NCI-H82 (cell line): ENCODE measurements around the gene PAFAH2.

Source experiments
- DNase-seq: peaks from one replicate; lab custom pipeline; 2025; lab: John Stamatoyannopoulos, UW

The PAFAH2 gene

DNA sequence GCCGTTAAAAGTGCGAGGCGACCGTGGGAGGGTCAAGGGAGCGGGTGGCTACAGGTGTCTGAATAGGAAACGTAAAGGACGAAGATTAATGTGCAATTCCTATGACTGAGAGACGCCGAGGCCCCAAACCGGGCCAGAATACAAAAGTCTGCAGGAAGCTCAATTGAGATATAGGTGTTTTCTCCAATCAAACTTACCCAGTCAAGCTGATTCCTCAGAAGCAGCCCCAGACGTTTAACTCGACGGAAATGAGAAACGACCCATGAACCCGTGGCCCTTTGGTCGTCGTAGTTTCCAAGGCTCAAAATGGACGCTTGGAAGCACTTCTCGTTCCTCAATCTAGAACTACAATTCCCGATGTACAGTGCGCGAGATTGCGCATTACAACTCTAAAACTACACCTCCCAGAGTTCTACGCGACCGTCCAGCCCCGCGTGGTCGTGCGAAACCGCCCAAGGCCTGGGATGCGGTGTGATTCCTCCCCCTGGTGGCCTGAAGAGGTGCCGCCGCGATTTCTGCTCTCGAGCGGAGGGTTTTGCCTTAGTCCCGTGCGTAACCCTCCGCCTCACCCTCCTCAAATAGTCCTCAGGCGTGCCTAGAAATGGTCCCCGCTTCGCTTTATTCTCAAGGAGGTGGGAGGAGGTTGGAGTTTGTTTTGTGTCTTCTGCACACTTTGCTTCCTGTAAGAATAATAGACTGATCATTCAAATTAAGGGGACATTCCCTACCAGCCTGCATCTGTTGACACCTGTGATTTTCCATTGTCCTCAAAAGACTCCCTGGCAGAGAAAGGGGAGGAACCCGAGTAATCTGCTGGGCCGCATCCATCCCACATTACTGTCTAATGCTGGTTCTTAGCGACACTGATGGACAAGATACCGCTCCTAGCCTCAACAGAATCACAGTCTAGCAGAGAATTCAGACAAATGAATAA is at the start of gene PAFAH2:
Gene PAFAH2, minus strand, starts transcription at position 236 of the 934 bp plus-strand sequence. CDS start 7,247 bp downstream, outside the sequence.
- DNase-seq: peak; percentile 100

DNA sequence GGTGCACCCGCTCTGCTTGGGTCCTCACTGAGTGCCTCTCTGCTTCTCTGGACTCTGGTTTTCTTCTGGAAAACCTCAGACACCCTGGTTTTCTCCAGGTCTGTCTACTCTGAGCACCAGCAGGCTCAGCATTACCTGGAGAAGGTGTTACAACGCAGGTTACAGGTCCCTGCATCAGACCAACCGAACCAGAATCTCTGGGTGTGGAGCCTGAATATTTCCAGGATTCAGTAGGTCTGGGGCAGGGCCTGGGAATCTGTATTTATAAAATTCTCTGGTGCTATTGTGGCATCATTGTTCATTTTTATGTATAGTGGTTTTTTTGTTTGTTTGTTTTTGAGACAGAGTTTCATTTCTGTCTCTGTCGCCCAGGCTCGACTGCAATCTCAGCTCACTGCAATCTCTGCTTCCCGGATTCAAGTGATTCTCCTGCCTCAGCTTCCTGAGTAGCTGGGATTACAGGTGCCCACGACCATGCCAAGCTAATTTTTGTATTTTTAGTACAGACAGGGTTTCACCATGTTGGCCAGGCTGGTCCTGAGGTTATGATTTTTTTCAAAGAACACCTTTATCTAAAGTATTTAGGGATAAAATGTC is 49.5 kb upstream of the PAFAH2 start:
- no peak for DNase-seq

DNA sequence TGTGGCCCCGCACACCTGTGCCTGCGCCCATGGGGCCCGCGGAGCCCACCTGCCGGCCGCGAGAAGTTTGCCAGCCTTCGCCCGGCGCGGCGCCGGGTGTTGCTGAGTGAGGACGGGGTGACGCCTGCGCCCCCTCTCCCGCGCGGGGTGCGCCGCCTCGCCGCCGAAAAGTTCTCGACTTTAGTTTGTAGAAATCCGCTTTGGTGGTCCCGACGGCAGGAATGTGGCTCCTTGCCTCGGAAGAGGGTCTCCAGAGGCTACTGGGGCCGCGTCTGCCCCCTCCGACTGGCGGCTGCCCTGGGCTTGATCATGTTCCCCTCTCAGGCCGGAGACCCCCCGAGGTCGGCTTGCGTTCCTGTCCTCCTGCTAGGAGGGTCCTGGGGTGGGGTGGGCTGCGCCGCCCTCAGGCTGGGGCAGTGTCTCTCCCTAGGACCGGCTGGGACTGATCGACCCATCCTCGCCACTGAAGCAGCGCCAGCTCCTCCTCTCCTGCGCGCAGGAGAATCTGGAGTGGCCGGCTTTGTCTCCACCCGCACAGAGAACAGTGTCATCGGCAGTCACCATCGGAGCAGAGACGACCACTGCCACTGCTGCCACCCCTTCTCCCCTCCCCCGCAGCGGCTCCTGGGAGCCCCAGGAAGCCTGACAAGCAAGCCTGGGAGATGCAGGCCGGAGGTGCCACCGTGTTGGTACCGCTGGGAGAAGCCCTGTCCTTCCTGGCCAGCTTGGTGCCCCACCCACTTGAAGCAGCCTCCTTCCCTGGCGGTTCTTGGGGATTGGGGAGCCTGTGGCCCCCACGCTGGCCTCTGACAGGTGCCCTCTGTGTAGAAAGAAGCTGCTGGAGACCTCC is 48.6 kb upstream of the PAFAH2 start:
- no peak for DNase-seq

DNA sequence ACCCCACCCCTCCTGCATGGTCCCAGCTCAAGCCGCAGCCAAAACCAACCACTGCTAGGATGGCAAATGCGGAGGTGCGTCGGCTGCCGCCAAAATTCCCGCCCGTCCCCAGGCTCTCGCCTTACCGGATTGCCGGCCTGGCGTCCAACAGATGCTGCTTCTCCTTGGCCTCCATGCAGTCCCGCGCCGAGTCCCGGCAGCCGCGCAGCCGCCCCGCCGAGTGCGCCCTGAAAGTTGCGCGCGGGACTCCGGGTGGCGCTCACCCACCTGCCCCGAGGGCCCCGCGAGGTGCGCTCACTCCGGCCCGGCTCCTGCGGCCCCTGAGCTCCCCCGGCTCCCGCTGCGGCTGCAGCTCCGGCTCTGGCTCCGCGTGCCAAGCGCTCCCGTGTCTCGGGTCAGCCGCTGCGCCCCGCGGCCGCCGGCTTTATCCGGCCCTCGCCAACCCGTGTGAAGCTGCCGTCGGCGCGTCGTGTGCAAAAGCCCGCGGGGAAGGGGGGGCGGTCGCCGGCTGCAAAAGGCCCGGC is 47.9 kb upstream of the PAFAH2 start, which contains the start of gene SLC30A2:
Gene SLC30A2, minus strand, starts transcription at position 397 of the 524 bp plus-strand sequence. Its CDS starts 222 bp downstream, at position 175.
- no peak for DNase-seq

DNA sequence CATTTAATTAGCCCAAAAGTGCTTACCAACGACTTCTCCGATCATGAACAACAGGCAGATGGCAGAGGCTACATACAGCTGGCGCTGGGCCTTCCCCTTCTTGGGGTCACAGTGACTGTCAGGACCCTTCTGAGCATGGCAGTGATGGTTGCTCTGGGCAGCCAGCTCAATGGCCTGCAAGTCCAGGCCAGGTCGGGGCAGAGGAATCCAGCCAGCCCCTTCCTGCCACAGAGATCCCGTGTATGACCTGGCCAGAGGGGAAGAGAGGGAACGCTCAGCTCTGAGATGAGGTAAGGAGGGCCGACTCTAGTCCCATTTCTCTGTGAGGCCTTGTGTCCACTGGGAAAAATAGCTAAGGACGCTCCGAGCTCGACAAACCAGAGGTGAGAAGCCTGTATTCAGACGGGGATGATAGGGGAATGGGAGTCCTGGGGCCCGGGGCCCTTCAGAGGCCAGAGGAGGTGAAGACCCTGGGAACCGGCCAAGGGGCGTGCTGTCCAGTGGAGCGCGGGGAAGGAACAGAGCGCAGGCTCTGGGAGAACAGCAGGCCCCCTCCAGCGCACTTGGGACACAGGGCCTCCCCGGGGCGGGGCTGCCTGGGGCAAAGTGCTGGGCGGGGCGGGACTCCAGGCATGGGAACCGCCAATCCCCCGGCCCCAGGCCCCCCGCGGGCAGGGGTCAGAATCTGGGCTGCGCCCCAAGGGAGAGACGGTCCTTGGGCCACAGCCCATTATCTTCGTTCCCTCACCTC is 47.3 kb upstream of the PAFAH2 start:
- no peak for DNase-seq

DNA sequence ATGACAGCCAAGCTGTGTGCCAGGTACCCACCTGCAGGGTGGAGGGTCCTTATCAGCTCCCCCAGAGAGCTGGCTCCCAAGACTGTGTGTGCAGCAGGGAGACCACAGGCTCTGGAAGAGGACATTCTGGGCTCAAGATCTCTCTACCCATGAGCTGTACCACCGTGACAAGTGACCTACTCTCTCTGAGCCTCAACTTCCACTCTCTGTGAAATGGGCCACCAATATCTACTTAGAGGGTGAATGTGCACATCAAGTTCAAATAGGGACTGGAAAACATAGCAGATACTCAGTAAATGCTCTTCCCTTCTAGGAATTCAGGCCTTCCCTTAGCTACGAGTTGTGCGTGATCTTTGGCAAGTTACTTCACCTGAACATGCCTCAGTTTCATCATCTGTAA is 46.6 kb upstream of the PAFAH2 start:
- no peak for DNase-seq

DNA sequence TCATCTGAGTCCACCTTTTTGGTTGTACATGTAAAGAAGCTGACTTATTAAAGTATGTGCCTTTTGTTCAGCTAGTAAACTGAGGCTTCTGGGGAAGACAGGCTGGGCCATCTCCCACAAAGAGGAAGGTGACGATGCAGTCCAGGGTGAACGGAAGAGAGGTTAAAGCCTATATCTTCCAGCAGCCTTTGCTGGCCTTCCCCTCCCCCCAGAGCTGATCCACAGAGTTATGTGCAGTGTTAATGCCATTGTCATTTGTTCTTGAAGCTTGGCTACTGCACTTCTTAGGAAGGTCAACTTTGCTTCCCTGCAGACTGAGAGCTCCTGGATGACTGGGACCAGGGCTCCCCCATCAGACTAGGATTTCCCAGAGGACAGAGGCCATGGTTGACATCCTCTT is 45.9 kb upstream of the PAFAH2 start:
- DNase-seq: no peak

DNA sequence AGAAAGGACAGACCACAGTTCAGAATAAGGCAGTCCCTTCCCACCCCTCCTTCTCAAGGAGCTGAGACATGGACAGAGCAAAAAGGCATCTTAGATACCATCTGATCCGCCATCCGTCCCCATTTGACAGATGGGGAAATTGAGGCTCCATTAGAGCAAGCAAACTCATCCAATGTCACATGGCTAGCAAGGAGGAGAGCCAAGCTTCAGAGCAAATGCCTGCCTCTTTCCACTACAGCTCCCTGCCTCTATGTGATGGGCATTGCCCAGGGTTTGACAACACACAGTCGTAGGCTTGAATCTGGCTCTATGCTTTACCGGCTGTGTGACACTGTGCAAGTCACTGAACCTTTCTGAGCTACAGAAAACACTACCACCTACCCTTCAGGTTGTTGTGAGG is 44.1 kb upstream of the PAFAH2 start:
- DNase-seq: no peak

DNA sequence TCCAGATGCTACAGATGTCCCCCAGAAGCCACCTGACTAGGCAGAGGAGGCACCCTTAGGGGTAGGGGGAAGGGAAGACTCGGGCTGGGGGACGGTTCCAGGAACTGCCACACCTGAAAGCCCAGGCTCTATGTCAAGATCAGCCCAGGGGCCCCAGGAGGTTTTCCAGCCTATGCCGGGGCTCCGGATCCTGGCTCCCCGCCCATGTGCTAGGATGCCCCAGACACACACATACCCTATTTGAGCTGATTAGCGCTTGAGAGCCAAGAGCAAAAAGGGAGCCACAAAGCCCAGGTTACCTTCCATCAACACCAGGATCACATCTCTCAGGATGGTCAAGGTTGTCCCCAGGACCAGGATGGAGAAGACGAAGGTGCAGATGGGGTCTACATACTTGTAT is 43.5 kb upstream of the PAFAH2 start:
- DNase-seq: no peak

DNA sequence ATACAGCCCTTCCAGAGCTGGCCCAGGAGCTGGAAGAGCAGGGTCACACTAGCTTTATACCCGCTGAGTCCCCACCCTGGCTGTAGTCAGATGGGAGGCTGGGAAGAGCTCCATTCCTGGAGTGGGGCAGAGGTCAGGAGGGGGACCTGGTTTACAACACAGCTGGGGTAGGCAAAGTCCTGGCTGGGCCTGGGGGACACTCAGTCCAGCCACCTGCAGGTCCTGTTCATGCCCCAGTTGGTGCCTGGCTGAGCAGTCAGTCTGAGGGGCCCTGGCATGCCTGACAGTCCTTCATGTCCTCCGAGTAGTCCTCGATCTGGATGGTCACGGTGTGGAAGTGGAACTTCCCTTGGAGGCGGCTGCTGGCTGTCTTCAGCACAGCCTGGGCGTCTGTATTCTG is 41.0 kb upstream of the PAFAH2 start:
- no peak for DNase-seq

DNA sequence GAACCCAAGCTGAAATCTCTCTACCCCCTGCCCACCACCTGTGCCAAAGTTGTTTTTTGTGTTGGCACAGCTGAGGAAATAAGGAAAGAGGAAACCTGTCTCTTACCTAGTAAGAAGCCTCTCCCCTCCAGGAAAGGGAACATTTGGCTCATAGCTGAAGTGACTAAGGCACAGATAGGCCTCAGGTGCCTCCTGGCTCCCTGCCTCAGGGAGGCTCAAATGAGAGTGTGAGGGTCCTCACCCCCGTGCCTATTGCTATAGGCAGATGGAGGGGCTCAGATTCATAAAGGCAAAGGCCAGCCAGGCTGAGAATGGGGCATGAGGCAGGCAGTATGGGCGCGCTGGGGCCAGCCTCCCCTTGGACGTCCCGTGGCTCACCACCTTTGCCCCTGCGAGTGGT is 40.6 kb upstream of the PAFAH2 start:
- no peak for DNase-seq

DNA sequence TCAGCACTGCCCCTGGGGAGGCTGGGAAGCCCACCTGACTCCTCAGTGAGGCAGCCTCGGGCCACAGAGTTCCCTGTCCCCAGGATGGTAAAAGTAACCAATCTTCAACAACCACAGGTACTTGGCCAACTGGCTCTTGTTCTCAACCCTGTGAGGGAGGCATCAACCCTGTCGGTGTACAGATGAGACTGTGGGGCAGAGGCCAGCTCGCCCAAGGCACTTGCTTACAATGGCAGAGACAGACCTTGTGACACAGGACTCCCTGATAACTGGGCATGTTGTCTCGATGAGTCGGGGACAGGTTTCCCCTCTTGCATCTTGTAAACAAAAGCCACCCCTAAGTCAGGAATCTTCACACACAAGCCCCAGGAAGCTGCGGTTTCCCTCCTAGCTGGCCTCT is 40.0 kb upstream of the PAFAH2 start:
- DNase-seq: no peak

DNA sequence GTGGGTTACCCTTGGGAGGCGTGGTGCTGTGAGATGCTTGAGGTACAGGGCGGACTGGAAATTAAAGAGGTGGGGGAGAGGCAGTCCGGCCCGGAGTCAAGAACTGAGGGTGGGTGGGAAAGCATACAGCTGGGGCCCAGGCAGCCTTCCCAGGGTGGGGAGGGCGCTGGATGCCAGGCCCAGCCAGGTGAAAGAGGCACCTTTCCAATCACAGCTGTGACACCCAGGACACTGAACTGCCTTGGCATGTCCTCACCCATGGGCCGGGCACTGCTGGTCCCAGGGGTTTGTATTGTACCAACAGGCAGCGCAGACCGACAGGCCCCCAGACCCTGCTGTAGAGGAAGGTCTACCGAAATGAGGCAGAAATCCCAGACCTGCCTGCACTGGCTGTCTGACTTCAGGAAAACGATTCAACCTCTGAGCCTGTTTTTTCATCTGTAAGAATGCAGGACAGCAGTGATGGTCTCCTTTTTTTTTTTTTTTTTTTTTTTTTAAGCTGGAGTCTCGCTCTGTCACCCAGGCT is 39.0 kb upstream of the PAFAH2 start:
- no peak for DNase-seq

DNA sequence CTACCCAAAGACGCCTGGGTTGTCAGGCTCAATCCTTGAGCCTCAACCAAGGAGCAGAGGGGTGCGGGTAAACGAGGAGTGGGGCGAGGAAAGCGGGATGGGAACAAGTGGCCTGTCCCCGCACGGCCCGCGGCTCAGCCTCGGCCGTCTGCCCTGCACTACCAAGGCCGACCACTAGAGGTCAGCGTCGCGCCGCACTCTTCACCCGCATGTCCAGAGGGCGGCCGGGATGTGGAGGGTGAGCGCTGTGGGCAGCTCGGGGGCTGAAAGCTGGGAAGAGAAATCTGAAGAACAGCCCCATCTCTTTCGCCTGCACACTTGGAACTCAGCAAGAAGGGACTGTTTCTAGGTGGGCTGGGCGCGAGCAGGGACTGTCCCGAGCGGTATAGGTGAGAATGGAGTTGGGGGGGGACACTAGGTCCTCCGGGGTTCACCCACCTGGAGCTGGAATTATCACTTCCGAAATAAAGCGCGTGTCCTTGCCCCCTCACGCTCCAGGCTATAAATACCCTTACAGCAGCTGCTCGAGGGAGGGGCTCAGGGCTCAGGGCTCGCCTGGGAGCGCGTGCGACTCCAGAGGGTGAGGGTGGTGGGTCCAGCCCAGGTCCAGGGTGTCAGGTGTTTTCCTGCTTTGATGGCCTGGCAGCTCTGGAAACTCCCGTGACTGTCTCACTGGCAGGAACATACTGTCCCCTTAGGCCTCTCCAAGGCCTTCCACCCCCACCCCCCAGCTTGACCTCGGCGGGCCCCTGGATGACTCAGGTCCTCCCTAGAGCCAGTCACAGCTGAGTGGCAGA is 38.3 kb upstream of the PAFAH2 start:
- DNase-seq: peak; percentile 86

DNA sequence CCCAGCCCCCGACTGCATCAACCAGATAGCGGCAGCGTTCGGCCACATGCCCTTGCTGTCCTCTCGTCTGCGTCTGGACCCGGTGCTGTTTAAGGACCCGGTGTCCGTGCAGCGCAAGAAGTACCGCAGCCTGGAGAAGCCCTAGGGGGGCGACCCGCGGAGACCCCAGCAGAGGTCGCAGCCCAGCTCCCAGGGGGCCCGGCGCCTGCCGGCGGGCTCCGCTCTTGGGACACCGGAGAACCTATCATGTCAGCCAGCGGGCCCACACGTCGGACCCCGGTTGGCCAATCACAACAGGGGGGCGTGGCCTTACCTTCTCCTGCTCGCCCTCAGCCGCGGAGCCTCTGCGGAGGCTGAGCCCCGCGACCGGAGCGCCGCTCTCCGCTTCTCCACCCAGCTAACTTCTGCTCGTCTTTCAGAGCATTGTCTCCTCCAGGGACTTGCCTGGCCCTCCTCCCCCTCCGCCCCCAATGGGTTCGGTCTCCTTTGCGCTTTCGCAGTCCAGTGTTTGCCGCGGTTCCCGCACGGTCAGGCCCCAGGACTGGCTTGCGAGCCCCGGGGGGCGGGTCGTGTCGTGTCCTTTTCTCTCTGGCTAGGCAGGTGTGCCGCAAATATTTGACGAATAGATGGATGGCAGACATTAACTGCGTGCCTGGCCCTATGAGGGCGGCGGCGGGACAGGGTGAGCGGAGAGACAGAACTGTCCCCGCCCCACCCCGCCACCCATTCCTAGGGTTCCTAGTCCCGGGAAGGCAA is 37.5 kb upstream of the PAFAH2 start:
- peak; percentile 99 for DNase-seq

DNA sequence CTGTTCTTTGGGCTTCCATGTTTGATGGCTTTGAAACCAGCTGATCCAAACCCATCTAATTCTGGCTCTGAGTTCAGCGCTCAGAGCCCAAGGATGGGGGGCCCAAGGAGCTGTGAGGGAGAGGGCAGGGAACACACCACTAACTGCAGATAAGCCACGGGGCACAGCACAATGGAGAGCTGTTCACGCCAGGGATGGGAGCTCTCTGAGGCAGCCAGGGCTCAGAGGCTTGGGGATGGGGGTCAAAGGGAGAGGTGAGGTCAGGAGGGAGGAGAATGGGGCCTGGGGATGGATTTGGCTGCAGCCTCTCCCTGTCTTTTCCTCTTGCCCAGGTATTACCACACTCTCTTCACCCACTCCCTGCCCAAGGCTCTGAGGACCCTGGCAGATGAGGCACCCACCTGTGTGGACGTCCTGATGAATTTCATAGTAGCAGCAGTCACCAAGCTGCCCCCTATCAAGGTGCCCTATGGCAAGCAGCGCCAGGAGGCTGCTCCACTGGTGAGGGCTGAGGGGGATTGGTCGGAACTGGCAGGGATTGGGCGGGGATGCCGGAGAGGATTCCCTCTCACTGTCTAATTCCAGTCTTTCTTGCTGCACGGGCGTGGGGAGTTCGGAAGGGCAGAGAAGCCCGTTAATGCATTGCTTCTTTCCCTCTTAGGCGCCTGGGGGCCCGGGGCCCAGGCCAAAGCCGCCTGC is 36.8 kb upstream of the PAFAH2 start:
- peak; percentile 69 for DNase-seq

DNA sequence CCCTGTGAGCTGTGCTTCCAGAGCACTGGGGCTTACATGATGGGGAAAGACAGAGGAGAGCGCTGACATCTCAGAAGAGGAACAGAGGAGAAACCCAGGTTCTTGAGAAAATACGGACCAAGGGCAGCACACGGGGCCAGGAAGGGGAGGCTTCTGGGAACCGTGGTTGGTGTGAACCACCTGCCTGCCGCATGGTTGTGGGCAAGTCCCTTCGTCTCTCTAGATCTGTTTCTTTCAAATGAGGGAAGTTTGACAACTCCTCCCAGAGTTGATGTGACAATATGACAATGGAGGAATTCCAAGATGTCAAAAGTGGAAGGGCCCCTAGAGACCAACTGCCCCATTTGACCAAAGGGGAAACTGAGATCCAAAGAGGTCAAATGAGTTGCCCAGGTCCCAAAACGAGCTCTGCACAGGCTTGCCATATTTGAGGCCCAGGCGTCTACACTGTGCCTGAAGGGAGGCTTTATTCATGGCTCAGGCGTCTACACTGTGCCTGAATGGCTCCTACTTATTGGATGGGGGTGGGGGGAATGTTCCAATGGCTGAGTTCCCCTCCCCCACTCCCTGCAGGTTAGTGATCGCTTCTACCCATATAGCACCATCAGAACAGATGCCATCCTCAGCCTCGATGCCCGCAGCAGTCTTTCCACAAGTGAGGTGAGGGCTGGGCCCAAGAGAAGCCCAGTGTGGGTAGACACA is 34.9 kb upstream of the PAFAH2 start:
- no peak for DNase-seq

DNA sequence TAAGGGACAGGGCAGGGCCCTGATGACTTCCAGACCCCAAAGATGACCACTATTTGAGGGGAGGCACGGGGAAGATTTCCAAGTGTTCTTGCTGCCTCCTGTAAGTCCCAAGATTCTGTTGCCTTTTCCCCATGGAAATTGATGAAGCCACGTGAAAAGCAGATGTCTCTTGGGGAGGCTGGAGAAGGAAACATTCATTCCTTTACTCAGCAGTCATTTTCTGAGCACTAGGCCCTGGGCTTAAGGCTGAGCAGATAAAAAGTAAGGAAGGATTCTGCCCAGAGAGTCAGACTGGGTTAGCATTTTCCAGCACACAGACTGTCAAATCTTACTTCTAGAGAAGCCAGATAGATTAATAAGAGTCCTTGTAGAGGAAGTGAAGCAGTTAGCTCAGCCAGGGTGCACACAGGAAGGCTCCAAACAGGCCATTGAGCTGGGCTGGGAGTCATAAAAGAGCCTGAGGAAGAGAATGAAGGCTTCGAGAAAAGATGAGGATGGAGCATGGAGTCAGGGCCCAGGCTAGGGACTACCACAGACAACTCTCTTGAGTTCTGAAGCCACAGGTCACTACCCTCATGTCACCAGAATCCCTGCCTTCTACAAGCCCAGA is 33.9 kb upstream of the PAFAH2 start:
- DNase-seq: no peak
